H9 (cell line): ENCODE data around the gene SRGAP2C. TPM values are rescaled to one million over a fixed set of nuclear protein-coding genes. Genes with fewer than 3 reads are reported as not detected.

Source experiments
- DNase-seq: peaks from one replicate; pipeline ENCODE4 v3.0.0-alpha.2; 2017
- H2AFZ ChIP-seq: one replicate; pipeline ENCODE4 v1.6.1; 2013; ENCODE audit warnings: mild to moderate bottlenecking, low read length, control low read depth, moderate library complexity
- H2AK5ac ChIP-seq: 2 replicates; pipeline ENCODE4 v1.6.1; 2013; ENCODE audit warnings: low read length, control low read depth, mixed read lengths; ENCODE audit not compliant: insufficient read length
- H2BK120ac ChIP-seq: one replicate; pipeline ENCODE4 v1.6.1; 2013; ENCODE audit warnings: low read depth, mild to moderate bottlenecking, low read length, control low read depth, inconsistent platforms; ENCODE audit not compliant: poor library complexity, severe bottlenecking
- H2BK12ac ChIP-seq: 2 replicates; pipeline ENCODE4 v1.6.1; 2013; ENCODE audit warnings: low read length, control low read depth, mixed read lengths, low read depth; ENCODE audit not compliant: insufficient read length
- H2BK15ac ChIP-seq: 2 replicates; pipeline ENCODE4 v1.6.1; 2013; ENCODE audit warnings: low read depth, low read length, control low read depth
- H2BK20ac ChIP-seq: one replicate; pipeline ENCODE4 v1.6.1; 2013; ENCODE audit warnings: low read depth, mild to moderate bottlenecking, low read length, control low read depth, inconsistent platforms; ENCODE audit not compliant: poor library complexity, severe bottlenecking
- H2BK5ac ChIP-seq: 2 replicates; pipeline ENCODE4 v1.6.1; 2013; ENCODE audit warnings: low read length, control low read depth, mixed read lengths; ENCODE audit not compliant: insufficient read length
- H3K14ac ChIP-seq: 2 replicates; pipeline ENCODE4 v1.6.1; 2013; ENCODE audit warnings: low read length, control low read depth; ENCODE audit not compliant: insufficient read depth
- H3K18ac ChIP-seq: 2 replicates; pipeline ENCODE4 v1.6.1; 2013; ENCODE audit warnings: low read depth, mild to moderate bottlenecking, mixed read lengths, low read length, control low read depth; ENCODE audit not compliant: insufficient read length
- H3K23ac ChIP-seq: 2 replicates; pipeline ENCODE4 v1.6.1; 2013; ENCODE audit warnings: low read length, control low read depth, mixed read lengths, low read depth; ENCODE audit not compliant: insufficient read length
- H3K23me2 ChIP-seq: 2 replicates; pipeline ENCODE4 v1.6.1; 2013; ENCODE audit warnings: low read depth, mild to moderate bottlenecking, mixed read lengths, low read length, control low read depth; ENCODE audit not compliant: insufficient read length, poor library complexity, severe bottlenecking
- H3K27ac ChIP-seq: 2 replicates; pipeline ENCODE4 v1.5.1; 2013; ENCODE audit warnings: low read length, control low read depth, mixed read lengths, low read depth; ENCODE audit not compliant: insufficient read length
- H3K27me3 ChIP-seq: 2 replicates; pipeline ENCODE4 v1.6.1; 2013; ENCODE audit warnings: low read length, control low read depth, inconsistent platforms; ENCODE audit not compliant: insufficient read depth
- H3K4ac ChIP-seq: 2 replicates; pipeline ENCODE4 v1.6.1; 2013; ENCODE audit warnings: low read depth, mild to moderate bottlenecking, control low read depth, inconsistent platforms, low read length, moderate library complexity
- H3K4me1 ChIP-seq: 2 replicates; pipeline ENCODE4 v1.6.1; 2013; ENCODE audit warnings: low read length, control low read depth, inconsistent platforms; ENCODE audit not compliant: insufficient read depth
- H3K4me2 ChIP-seq: 2 replicates; pipeline ENCODE4 v1.6.1; 2013; ENCODE audit warnings: low read length, control low read depth, mixed read lengths; ENCODE audit not compliant: insufficient read length, insufficient read depth
- H3K56ac ChIP-seq: 2 replicates; pipeline ENCODE4 v1.6.1; 2013; ENCODE audit warnings: low read depth, mild to moderate bottlenecking, mixed read lengths, low read length, control low read depth; ENCODE audit not compliant: insufficient read length
- H3K79me1 ChIP-seq: 2 replicates; pipeline ENCODE4 v1.6.1; 2013; ENCODE audit warnings: low read depth, mild to moderate bottlenecking, moderate library complexity, low read length, control low read depth, inconsistent platforms; ENCODE audit not compliant: insufficient read depth, poor library complexity, severe bottlenecking
- H3K79me2 ChIP-seq: 2 replicates; pipeline ENCODE4 v1.6.1; 2013; ENCODE audit warnings: low read length, control low read depth, inconsistent platforms; ENCODE audit not compliant: insufficient read depth
- H3K9ac ChIP-seq: 2 replicates; pipeline ENCODE4 v1.6.1; 2013; ENCODE audit warnings: low read length, control low read depth, mixed read lengths; ENCODE audit not compliant: insufficient read length; ENCODE audit errors: extremely low read depth
- H3K9me3 ChIP-seq: one replicate; pipeline ENCODE4 v1.6.1; 2013; ENCODE audit warnings: low read depth, low read length, inconsistent platforms; ENCODE audit not compliant: control insufficient read depth
- H3T11ph ChIP-seq: one replicate; pipeline ENCODE4 v1.6.1; 2013; ENCODE audit warnings: mild to moderate bottlenecking, low read length, control low read depth, inconsistent platforms
- H4K20me1 ChIP-seq: one replicate; pipeline ENCODE4 v1.6.1; 2013; ENCODE audit not compliant: control insufficient read depth, insufficient read length, insufficient read depth
- H4K5ac ChIP-seq: 2 replicates; pipeline ENCODE4 v1.6.1; 2013; ENCODE audit warnings: low read depth, mild to moderate bottlenecking, mixed read lengths, low read length, control low read depth; ENCODE audit not compliant: insufficient read length
- H4K8ac ChIP-seq: replicated peaks from 2 replicates; pipeline ENCODE4 v1.6.1; 2013; ENCODE audit warnings: low read length, control low read depth, mixed read lengths, low read depth; ENCODE audit not compliant: insufficient read length
- H4K91ac ChIP-seq: 2 replicates; pipeline ENCODE4 v1.6.1; 2013; ENCODE audit warnings: low read depth, mild to moderate bottlenecking, moderate library complexity, mixed read lengths, low read length, control low read depth; ENCODE audit not compliant: insufficient read length
- H3K27ac Mint-ChIP-seq, 3 experiments: 2 replicates in 2 of 3; 3 replicates in 1 of 3; pipeline ENCODE4 v1.8.0; 2020 to 2021; ENCODE audit warnings: mixed read lengths in 3 of 3, mild to moderate bottlenecking in 1 of 3, moderate library complexity in 1 of 3
- H3K27me3 Mint-ChIP-seq: 2 replicates; pipeline ENCODE4 v1.8.0; 2021; ENCODE audit warnings: low read depth, mild to moderate bottlenecking, moderate library complexity, mixed read lengths
- H3K36me3 Mint-ChIP-seq, 3 experiments: 2 replicates in 2 of 3; 3 replicates in 1 of 3; pipeline ENCODE4 v1.8.0; 2020 to 2021; ENCODE audit warnings: low read depth in 3 of 3, mixed read lengths in 3 of 3; ENCODE audit not compliant: insufficient read depth in 1 of 3
- H3K4me1 Mint-ChIP-seq, 2 experiments: 2 replicates each; pipeline ENCODE4 v1.8.0; 2020; ENCODE audit warnings: mixed read lengths in 2 of 2
- H3K4me3 Mint-ChIP-seq, 2 experiments: 2 replicates in 1 of 2; 3 replicates in 1 of 2; pipeline ENCODE4 v1.8.0; 2020 to 2021; ENCODE audit warnings: mild to moderate bottlenecking in 2 of 2, mixed read lengths in 2 of 2, moderate library complexity in 1 of 2
- H3K9me3 Mint-ChIP-seq, 2 experiments: 2 replicates in 1 of 2; 3 replicates in 1 of 2; pipeline ENCODE4 v1.8.0; 2020; ENCODE audit warnings: mild to moderate bottlenecking in 2 of 2, mixed read lengths in 2 of 2, moderate library complexity in 1 of 2
- CTCF ChIP-seq: fragments of 200-600 bp; sonication (generic); conservative IDR thresholded peaks from 3 replicates; pipeline ENCODE4 v1.8.0; 2021; ENCODE audit warnings: antibody characterized with exemption, mild to moderate bottlenecking
- WGBS: extraction: QIAGEN DNeasy Blood & Tissue Kit; methylation state at CpG from one replicate; pipeline ENCODE4 v1.1.7; 2013; ENCODE audit warnings: missing lambda C conversion rate, low lambda C conversion rate, mixed read lengths; ENCODE audit not compliant: insufficient read length; ENCODE audit errors: extremely low coverage; 5-methylcytosine and 5-hydroxymethylcytosine counted together
- total RNA-seq: library from RNA; stranded (reverse); gene quantifications from 2 replicates; pipeline ENCODE4 v1.2.1, GENCODE V29; 2021

Gene SRGAP2C
- total RNA-seq, 1 experiment from 2014 or later, result 16.5 TPM

DNA sequence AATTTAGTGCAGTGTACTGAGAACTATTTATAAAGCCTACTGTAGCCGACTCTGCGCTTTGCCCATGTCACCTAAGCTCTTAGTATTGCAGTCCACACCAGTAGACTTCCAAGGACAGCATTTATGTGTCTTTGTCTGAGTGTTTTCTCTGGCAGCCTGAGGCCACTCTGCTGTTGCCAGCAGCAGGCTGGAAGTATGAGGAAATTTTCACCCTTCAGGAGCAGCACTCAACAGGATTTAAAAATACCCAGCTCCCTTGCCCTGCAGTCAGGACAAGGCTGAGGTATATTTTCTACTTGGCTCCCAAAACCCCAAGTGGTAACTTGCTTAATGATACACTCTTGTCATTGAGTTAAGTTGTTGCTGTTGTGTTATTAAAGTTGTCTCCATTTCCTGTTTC is 230.1 kb downstream of the SRGAP2C start:
- Histone ChIP-seq H3K4ac (no peak overlapping the region), H2AFZ (no peak overlapping the region), H4K91ac (no peak overlapping the region), H2BK5ac (no peak overlapping the region), H2BK20ac (no peak overlapping the region), H4K20me1 (no peaks in the 10 kb centered on the region), H3K79me1 (no peaks in the 10 kb centered on the region), H4K5ac (no peak overlapping the region), H2AK5ac (no peak overlapping the region), H4K8ac (no peak overlapping the region), H3K14ac (no peak overlapping the region), H3K9ac (no peak overlapping the region), H3K56ac (no peak overlapping the region), H3K4me2 (no peak overlapping the region), H3K18ac (no peak overlapping the region), H3K23ac (no peak overlapping the region), H2BK12ac (no peak overlapping the region), H3K27ac (no peak overlapping the region), H3K4me1 (no peaks in the 10 kb centered on the region; the same call in 1 of the 2 replicates), H3K27me3 (no peaks in the 10 kb centered on the region), H3T11ph (no peak overlapping the region), H3K9me3 (no peaks in the 10 kb centered on the region), H2BK120ac (no peak overlapping the region), H2BK15ac (no peak overlapping the region), H3K23me2 (no peaks in the 10 kb centered on the region), H3K79me2 (no peaks in the 10 kb centered on the region)
- Mint-ChIP-seq H3K27me3 (no peaks in the 10 kb centered on the region; the same call in 1 of the 2 replicates), H3K36me3 (no peaks in the 10 kb centered on the region), H3K4me3 (no peak overlapping the region), H3K4me1 (peaks cover 7 to 17% of the 10 kb centered on the region in 2 experiments), H3K27ac (no peak overlapping the region), H3K9me3 (no peaks in the 10 kb centered on the region; a peak in 1 of 5 replicates)
- TF ChIP-seq CTCF, result no peak
- no CpG with 5 or more reads among the region's 2 CpGs for WGBS
- DNase-seq, result no peak
